HUES48 (cell line): Measurements from ENCODE around the gene SGK2.
A peak's percentile ranks its signal among the peaks of the same experiment; 100 is the strongest.

ENCODE experiments used
- H3K27ac ChIP-seq: one replicate; pipeline ENCODE4 v1.7.0; 2013; ENCODE audit warnings: low read depth, low read length, inconsistent platforms
- H3K27me3 ChIP-seq: 2 replicates; pipeline ENCODE4 v1.6.1; 2013; ENCODE audit warnings: mild to moderate bottlenecking, low read length; ENCODE audit not compliant: control insufficient read depth, insufficient read depth
- H3K36me3 ChIP-seq: 2 replicates; pipeline ENCODE4 v1.6.1; 2013; ENCODE audit warnings: low read length; ENCODE audit not compliant: control insufficient read depth, insufficient read depth
- H3K4me1 ChIP-seq: 2 replicates; pipeline ENCODE4 v1.6.1; 2013; ENCODE audit warnings: mild to moderate bottlenecking, low read length; ENCODE audit not compliant: control insufficient read depth, insufficient read depth
- H3K4me3 ChIP-seq: 2 replicates; pipeline ENCODE4 v1.5.1; 2013; ENCODE audit warnings: mild to moderate bottlenecking, low read depth, low read length
- H3K9ac ChIP-seq: 2 replicates; pipeline ENCODE4 v1.6.1; 2013; ENCODE audit warnings: mild to moderate bottlenecking, low read depth, low read length, moderate library complexity
- H3K9me3 ChIP-seq: 2 replicates; pipeline ENCODE4 v1.6.1; 2013; ENCODE audit warnings: low read length; ENCODE audit not compliant: control insufficient read depth, insufficient read depth

SGK2 gene

DNA sequence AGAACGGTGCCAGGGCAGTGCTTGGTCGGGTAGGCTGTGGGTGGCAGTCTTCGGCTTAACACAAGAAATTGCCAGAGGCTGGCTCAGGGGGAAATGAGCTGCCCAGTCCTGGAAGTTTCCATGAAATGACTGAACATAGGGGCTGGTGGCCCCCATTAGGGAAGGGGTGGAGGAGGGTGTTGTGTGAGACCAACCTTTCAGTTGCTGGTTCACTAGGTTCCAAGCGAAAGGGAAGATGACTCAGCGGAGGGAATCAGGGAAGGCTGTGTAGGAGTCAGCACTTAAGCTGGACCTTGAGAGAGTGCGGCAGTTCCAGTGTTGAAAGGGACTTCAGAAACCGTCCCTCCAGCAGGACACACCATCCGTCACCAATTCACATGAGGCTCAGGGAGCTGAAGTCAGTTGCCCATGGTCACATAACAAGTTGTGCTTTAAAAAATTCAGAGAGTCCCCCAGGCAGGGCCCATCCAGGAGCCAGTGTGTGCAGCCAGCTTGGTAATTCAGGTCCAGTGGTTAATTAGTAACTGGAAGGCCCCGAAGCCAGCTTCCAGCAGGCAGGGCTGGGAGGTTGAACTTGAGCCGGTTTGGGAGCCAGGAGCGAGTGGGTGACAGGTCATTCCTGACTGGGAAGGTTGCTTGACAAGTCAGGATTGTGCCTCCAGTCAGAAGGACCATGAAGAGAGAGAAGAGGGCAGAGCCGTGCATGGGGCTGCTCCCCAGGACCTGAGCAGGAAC lies at the start of gene SGK2:
Gene SGK2 (plus strand): TSS at position 616 of the 735 bp plus-strand sequence. CDS start 7,469 bp downstream, outside the sequence.
- Histone ChIP-seq H3K9me3 (no peaks in the 10 kb centered on the region), H3K4me1 (no peaks in the 10 kb centered on the region), H3K9ac (no peak within 1 kb of the TSS), H3K27ac (no peak within 1 kb of the TSS), H3K36me3 (no peaks in the 10 kb centered on the region), H3K27me3 (no peaks in the 10 kb centered on the region), H3K4me3 (no peak within 1 kb of the TSS)

DNA sequence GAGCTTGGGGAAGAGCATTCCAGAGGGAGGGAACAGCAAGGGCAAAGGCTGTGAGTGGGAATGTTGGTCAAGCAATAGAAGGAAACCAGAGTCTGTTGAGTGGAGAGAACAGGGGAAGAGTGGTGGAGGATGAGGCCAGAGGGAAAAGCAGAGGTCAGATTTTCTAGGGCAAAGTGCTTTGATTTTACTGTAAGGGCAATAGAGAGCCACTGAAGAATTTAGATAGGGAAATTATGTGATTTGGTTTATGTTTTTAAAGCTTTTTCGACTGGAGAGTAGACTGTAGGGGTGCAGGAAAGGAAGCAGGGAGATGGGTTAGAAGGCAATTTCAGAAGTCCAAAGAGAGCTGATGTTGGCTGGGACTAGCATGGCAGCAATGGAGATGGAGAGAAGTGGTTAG lies 46.9 kb upstream of the SGK2 start:
- Histone ChIP-seq H3K27me3 (peaks cover 6% of the 10 kb centered on the region), H3K9me3 (no peaks in the 10 kb centered on the region), H3K27ac (no peak overlapping the region), H3K36me3 (peaks cover 3% of the 10 kb centered on the region; the same call in 1 of the 2 replicates), H3K4me1 (0 out of 2 replicates have a peak, but pooled peaks cover 3% of the 10 kb centered on the region), H3K4me3 (no peak overlapping the region), H3K9ac (no peak overlapping the region)

DNA sequence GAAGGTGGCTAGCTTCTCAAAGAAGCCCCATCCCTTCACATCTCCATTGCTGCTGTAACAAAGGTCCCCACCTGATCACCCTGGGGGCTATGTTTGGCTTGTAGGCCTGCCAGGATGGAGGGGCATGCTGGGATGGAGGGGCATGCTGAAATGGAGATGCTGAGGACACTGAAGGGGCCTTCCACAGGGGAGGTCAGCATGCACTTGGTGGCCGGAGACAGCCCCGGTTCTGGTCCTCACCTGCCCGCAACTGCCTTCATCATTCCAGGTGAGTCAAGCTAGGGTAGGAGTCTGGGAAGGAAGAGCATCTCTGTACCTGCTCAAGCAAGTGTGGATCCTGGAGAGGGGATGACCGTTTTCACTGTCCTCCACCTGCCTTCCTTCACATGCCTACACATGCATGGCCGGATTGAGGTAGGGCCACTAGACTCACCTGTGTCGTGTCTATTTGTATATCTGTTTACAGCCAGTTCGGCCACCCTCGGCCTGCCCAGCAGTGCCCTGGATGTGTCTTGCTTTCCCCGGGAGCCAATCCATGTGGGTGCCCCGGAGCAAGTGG lies 45.4 kb upstream of the SGK2 start:
- Histone ChIP-seq H3K9ac (no peak overlapping the region; the same call in 1 of the 2 replicates), H3K36me3 (peaks cover 14% of the 10 kb centered on the region; the same call in 1 of the 2 replicates), H3K4me1 (no peaks in the 10 kb centered on the region), H3K27me3 (no peaks in the 10 kb centered on the region), H3K9me3 (no peaks in the 10 kb centered on the region), H3K4me3 (peak overlapping the region; percentile 68), H3K27ac (no peak overlapping the region)

DNA sequence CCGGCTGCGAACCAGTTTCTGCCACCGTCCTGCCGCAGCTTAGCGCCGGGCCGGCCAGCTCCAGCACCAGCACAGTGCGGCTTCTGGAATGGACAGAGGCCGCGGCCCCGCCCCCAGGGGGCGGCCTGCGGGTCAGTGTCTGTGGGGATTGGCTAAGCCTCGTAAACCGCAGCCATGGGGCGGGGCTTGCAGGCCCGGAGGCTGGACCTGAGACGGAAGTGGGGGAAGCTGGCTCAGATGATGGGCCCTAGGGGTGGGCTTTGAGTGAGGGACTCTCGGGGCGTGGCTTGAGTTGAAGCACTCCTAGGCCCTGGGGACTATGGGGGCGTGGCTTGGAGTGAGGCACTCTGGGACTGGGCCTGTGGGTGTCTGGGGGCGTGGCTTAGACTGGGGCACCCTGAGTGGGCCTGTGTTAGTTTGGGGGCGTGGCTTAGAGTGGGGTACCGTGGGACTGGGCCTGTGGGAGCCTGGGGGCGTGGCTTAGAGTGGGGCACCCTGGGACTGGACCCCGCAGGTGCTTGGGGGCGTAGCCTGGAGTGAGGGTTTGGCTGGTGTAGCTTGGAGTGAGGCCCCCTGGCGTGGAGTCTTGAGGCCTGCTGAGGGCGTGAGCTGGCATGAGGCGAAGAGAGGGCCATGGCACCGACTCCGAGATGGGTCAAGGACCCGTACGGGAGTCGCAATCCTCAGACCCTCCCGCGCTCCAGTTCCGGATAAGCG lies 44.7 kb upstream of the SGK2 start:
- Histone ChIP-seq H3K9me3 (no peaks in the 10 kb centered on the region), H3K27me3 (no peaks in the 10 kb centered on the region), H3K4me3 (peak overlapping the region; percentile 82), H3K9ac (peak overlapping the region; percentile 52), H3K36me3 (peaks cover 15% of the 10 kb centered on the region; the same call in 1 of the 2 replicates), H3K27ac (peak overlapping the region; percentile 19), H3K4me1 (no peaks in the 10 kb centered on the region)

DNA sequence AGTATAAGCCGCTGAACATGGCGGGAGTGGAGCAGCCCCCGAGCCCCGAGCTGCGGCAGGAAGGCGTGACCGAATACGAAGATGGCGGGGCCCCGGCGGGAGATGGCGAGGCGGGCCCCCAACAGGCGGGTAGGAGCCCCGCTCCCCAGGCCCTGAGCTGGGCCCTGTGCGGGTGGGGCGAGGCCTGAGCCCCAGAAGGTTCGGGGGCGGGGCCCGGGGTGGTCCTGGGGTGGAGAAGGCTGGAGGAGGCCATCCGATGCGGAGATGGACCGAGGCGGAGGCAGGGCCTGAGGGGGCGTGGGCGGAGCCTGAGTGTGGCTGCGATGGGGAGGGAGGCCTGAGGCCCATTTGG lies 44.2 kb upstream of the SGK2 start:
- H3K9ac ChIP-seq: peak overlapping the region; percentile 52
- H3K4me3 ChIP-seq: peak overlapping the region; percentile 82
- no peaks in the 10 kb centered on the region for H3K27me3 ChIP-seq
- H3K4me1 ChIP-seq: no peaks in the 10 kb centered on the region
- H3K27ac ChIP-seq: peak overlapping the region; percentile 19
- peaks cover 15% of the 10 kb centered on the region; the same call in 1 of the 2 replicates for H3K36me3 ChIP-seq
- H3K9me3 ChIP-seq: no peaks in the 10 kb centered on the region

DNA sequence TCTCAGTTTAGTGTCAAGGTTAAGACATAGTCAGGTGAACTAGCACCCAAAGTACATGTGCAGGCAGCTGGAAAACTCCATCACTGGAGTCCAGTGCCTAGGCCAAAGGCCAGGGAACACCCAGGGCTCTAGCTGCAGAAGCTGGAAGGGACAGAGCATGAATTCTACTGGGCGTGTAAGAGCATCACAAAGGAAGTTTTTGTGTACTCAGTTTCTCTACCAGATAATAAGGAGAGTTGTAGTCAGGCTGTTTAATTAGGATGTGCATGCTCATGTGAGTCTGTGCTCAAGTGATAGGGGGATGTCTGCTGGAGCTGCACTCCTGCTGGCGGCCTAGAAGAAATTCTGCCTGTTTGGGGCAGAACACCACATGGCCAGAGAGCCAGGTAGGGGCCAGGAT lies 43.2 kb upstream of the SGK2 start:
- Histone ChIP-seq H3K4me3 (peak overlapping the region; percentile 82), H3K27ac (no peak overlapping the region), H3K9ac (no peak overlapping the region), H3K27me3 (no peaks in the 10 kb centered on the region), H3K9me3 (no peaks in the 10 kb centered on the region), H3K36me3 (peaks cover 15% of the 10 kb centered on the region; the same call in 1 of the 2 replicates), H3K4me1 (no peaks in the 10 kb centered on the region)

DNA sequence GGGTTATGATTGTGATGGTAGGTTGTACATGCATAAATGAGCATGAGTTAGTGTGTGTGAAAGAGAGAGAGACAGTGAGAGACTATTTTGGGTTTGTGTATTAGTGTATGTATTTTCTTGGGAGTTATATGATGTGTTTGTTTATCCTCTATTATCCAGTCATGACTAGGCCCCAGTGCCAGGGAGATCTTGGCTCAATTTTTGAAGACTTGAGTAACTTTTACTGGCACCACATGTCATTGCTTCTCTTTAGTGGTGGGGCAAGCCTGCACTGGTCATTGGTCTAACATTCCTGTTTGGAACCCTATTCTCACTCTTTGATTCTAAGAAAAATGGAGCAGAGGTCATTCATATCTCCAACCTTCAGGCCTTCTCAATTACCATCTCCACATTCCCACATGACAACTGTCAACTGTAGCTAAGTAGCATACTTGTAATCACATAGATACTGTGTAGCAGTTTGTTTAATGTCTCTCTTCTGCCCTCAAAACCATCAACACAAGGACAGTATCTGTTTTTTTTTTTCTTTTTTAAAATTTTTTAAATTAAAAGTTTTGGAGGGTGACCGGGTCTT lies 42.5 kb upstream of the SGK2 start:
- no peak overlapping the region for H3K27ac ChIP-seq
- no peaks in the 10 kb centered on the region for H3K4me1 ChIP-seq
- no peaks in the 10 kb centered on the region for H3K27me3 ChIP-seq
- peaks cover 15% of the 10 kb centered on the region; the same call in 1 of the 2 replicates for H3K36me3 ChIP-seq
- no peaks in the 10 kb centered on the region for H3K9me3 ChIP-seq
- H3K4me3 ChIP-seq: no peak overlapping the region
- H3K9ac ChIP-seq: no peak overlapping the region

DNA sequence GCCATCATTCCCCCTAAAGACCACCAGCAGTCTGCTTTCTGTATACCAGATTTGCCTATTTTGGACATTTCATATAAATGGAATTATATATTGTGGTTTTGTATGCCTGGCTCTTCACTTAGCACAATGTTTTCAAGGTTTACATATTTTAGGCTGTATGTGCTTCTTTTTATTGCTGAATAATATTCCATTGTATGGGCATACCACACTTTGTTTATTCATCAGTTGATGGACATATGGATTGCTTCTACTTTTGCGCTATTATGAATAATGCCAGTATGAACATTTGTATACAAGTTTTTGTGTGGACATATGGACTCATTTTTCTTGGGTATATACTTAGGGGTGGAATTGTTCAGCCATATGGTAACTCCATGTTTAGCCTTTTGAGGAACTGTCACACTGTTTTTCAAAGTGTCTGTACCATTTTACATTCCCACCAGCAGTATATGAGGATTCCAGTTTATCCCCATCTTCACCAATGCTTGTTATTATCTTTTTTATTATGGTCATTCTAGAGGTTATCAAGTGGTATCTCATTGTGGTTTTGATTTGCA lies 38.7 kb upstream of the SGK2 start:
- H3K27ac ChIP-seq: no peak overlapping the region
- H3K9me3 ChIP-seq: no peaks in the 10 kb centered on the region; the same call in 1 of the 2 replicates
- peaks cover 15% of the 10 kb centered on the region; the same call in 1 of the 2 replicates for H3K36me3 ChIP-seq
- H3K4me1 ChIP-seq: no peaks in the 10 kb centered on the region
- no peak overlapping the region for H3K9ac ChIP-seq
- no peaks in the 10 kb centered on the region for H3K27me3 ChIP-seq
- H3K4me3 ChIP-seq: no peak overlapping the region

DNA sequence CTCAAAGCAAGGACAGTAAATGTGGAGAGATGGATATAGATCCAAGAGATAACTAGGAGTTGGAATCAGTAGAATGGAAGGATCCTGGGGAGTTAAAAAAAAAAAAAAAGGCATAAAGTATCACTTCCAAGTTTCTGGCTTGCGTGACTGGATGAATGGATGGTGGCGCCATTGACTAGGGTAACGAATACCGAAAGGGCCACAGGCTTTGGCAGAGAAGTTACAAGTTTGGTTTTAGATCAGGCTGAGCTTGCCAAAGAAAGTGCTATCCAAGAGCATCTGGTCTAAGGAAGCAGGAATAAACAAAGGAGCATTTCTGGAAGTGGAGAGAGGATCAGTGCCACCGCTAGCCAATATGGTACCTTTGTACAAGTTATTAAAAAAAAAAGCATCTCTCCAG lies 33.8 kb upstream of the SGK2 start:
- no peaks in the 10 kb centered on the region for H3K4me1 ChIP-seq
- H3K27ac ChIP-seq: no peak overlapping the region
- H3K27me3 ChIP-seq: no peaks in the 10 kb centered on the region
- H3K9ac ChIP-seq: no peak overlapping the region
- no peaks in the 10 kb centered on the region; the same call in 1 of the 2 replicates for H3K9me3 ChIP-seq
- no peak overlapping the region for H3K4me3 ChIP-seq
- 0 out of 2 replicates have a peak, but pooled peaks cover 4% of the 10 kb centered on the region for H3K36me3 ChIP-seq

DNA sequence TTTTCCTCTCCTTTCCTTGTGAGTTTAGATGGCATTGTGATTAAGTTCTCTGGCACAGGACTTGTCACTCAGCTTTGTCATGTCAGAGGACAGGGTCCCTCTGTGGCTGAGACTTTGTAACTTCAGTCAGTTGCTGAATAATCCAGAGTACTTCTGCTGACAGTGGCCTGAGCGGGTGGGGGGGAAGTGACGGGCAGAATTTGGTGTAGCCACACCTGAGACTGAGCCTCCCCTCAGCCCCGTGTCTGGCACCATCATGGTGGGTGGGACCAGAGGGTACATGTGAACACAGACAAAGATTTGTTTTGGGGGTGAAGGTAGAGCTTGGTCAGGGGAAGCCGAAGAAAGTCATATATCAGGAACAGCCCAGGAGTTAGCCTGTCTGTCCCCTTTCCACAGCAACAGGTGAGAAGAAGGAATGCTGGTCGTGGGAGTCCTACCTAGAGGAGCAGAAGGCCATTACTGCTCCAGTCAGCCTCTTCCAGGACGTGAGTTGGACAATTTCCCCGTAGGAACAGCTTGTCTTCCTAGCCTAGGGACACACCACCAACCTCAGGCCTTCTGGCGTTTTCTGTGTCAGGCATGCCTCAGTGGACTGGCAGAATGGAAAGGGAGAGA lies 30.5 kb upstream of the SGK2 start:
- H3K27ac ChIP-seq: no peak overlapping the region
- H3K9me3 ChIP-seq: no peaks in the 10 kb centered on the region; the same call in 1 of the 2 replicates
- H3K36me3 ChIP-seq: 0 out of 2 replicates have a peak, but pooled peaks cover 4% of the 10 kb centered on the region
- no peaks in the 10 kb centered on the region for H3K27me3 ChIP-seq
- no peak overlapping the region for H3K9ac ChIP-seq
- no peak overlapping the region for H3K4me3 ChIP-seq
- H3K4me1 ChIP-seq: no peaks in the 10 kb centered on the region
